Measurements from ENCODE around the gene DCDC2C. TPM values are rescaled to one million over a fixed set of nuclear protein-coding genes. Genes with fewer than 3 reads are reported as not detected.

DCDC2C gene
- total RNA-seq, 1 experiment from 2014 or later: not detected

DNA sequence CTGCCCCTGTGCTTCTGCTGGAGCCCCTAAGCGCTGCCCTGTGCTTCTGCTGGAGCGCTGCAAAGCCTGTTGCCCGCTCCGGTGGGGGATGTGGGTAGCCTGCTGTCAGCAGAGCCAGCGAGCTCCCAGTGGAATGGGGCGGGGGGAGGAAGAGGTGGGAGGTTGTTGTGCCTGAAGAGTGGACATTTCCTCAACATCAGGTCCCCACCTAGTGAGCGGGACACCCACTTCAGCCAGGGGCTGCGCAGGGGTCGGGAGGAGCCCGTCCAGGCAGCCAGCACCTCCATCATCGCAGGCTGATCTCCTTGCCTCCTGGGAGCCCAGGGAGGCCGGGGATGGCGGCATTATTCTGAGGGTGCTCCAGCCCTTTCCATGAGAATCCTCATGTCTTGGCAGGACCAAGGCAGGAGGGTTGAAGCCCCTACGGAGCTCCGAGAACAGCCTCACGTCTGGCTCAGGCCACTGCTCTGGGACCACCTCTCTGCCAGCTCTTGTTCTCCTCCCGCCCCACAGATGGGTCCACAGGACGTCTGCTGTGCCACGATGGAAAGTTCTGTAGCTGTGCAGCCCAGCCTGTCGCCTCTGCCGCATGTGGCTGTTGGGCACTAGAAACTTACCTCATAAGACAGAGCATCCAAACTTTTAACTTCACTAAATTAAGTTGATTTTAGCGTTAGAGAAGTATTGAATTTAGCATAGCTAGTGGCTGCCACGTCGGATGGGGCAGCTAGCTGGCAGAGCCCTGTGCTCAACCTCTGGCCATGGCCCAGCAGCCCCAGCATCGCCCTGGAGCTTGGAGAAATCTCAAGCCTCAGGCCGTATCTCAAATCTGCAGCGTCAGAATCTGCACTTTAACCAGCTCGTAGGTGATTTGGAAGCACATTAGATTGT, 47.3 kb upstream of the DCDC2C start:
- peaks cover 7% of the 10 kb centered on the region for H3K9me3 Mint-ChIP-seq
- H3K4me3 Mint-ChIP-seq: no peak overlapping the region
- TF ChIP-seq, protein P1, sequence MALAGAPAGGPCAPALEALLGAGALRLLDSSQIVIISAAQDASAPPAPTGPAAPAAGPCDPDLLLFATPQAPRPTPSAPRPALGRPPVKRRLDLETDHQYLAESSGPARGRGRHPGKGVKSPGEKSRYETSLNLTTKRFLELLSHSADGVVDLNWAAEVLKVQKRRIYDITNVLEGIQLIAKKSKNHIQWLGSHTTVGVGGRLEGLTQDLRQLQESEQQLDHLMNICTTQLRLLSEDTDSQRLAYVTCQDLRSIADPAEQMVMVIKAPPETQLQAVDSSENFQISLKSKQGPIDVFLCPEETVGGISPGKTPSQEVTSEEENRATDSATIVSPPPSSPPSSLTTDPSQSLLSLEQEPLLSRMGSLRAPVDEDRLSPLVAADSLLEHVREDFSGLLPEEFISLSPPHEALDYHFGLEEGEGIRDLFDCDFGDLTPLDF (CRISPR knock-in tag; IDR thresholded peaks at IDR 0.05): no peak
- TF ChIP-seq ZNF416 (CRISPR knock-in tag; IDR thresholded peaks at IDR 0.05) (no peak), IRF2 (CRISPR knock-in tag; IDR thresholded peaks at IDR 0.05; ENCODE audit: borderline replicate concordance, low read depth) (no peak), GTF2I (CRISPR knock-in tag; conservative IDR thresholded peaks at IDR 0.05) (no peak), ZBTB21 (CRISPR knock-in tag; IDR thresholded peaks at IDR 0.05; ENCODE audit: borderline replicate concordance) (no peak), ZNF263 (CRISPR knock-in tag; IDR thresholded peaks at IDR 0.05; ENCODE audit: low read depth) (no peak), ZNF317 (CRISPR knock-in tag; IDR thresholded peaks at IDR 0.05; ENCODE audit: borderline replicate concordance, low read depth) (no peak), NFYB (CRISPR knock-in tag; conservative IDR thresholded peaks at IDR 0.05; ENCODE audit: low read depth) (no peak), NFATC4 (CRISPR knock-in tag; IDR thresholded peaks at IDR 0.05) (no peak), SOX15 (CRISPR knock-in tag; IDR thresholded peaks at IDR 0.05) (no peak), OVOL2 (CRISPR knock-in tag; IDR thresholded peaks at IDR 0.05; ENCODE audit: borderline replicate concordance) (no peak), EMX1 (CRISPR knock-in tag; IDR thresholded peaks at IDR 0.05) (no peak)
- TF ChIP-seq, protein P2, sequence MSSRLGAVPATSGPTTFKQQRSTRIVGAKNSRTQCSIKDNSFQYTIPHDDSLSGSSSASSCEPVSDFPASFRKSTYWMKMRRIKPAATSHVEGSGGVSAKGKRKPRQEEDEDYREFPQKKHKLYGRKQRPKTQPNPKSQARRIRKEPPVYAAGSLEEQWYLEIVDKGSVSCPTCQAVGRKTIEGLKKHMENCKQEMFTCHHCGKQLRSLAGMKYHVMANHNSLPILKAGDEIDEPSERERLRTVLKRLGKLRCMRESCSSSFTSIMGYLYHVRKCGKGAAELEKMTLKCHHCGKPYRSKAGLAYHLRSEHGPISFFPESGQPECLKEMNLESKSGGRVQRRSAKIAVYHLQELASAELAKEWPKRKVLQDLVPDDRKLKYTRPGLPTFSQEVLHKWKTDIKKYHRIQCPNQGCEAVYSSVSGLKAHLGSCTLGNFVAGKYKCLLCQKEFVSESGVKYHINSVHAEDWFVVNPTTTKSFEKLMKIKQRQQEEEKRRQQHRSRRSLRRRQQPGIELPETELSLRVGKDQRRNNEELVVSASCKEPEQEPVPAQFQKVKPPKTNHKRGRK (CRISPR knock-in tag; IDR thresholded peaks at IDR 0.05; ENCODE audit: borderline replicate concordance): no peak
- TF ChIP-seq, protein P3, sequence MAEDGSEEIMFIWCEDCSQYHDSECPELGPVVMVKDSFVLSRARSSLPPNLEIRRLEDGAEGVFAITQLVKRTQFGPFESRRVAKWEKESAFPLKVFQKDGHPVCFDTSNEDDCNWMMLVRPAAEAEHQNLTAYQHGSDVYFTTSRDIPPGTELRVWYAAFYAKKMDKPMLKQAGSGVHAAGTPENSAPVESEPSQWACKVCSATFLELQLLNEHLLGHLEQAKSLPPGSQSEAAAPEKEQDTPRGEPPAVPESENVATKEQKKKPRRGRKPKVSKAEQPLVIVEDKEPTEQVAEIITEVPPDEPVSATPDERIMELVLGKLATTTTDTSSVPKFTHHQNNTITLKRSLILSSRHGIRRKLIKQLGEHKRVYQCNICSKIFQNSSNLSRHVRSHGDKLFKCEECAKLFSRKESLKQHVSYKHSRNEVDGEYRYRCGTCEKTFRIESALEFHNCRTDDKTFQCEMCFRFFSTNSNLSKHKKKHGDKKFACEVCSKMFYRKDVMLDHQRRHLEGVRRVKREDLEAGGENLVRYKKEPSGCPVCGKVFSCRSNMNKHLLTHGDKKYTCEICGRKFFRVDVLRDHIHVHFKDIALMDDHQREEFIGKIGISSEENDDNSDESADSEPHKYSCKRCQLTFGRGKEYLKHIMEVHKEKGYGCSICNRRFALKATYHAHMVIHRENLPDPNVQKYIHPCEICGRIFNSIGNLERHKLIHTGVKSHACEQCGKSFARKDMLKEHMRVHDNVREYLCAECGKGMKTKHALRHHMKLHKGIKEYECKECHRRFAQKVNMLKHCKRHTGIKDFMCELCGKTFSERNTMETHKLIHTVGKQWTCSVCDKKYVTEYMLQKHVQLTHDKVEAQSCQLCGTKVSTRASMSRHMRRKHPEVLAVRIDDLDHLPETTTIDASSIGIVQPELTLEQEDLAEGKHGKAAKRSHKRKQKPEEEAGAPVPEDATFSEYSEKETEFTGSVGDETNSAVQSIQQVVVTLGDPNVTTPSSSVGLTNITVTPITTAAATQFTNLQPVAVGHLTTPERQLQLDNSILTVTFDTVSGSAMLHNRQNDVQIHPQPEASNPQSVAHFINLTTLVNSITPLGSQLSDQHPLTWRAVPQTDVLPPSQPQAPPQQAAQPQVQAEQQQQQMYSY (CRISPR knock-in tag; IDR thresholded peaks at IDR 0.05): no peak
- TF ChIP-seq, protein P4, sequence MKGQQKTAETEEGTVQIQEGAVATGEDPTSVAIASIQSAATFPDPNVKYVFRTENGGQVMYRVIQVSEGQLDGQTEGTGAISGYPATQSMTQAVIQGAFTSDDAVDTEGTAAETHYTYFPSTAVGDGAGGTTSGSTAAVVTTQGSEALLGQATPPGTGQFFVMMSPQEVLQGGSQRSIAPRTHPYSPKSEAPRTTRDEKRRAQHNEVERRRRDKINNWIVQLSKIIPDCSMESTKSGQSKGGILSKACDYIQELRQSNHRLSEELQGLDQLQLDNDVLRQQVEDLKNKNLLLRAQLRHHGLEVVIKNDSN (CRISPR knock-in tag; IDR thresholded peaks at IDR 0.05): no peak
- POLR2A ChIA-PET: no interaction called here
- DNase-seq (ENCODE audit: low spot score) (no peak), ATAC-seq (no peak)
- CTCF ChIA-PET: interaction anchor here (0.6 to 1.0 kb wide), 2 partner anchors 27 to 162 kb away, joined by 3 to 5 read pairs; no protein-coding TSS in a partner anchor
- H3K27me3 Mint-ChIP-seq (ENCODE audit: low read depth): peaks cover 13% of the 10 kb centered on the region
- H3K4me1 Mint-ChIP-seq: peaks cover 27% of the 10 kb centered on the region
- H3K36me3 Mint-ChIP-seq: no peaks in the 10 kb centered on the region
- no peak overlapping the region for H3K27ac Mint-ChIP-seq

DNA sequence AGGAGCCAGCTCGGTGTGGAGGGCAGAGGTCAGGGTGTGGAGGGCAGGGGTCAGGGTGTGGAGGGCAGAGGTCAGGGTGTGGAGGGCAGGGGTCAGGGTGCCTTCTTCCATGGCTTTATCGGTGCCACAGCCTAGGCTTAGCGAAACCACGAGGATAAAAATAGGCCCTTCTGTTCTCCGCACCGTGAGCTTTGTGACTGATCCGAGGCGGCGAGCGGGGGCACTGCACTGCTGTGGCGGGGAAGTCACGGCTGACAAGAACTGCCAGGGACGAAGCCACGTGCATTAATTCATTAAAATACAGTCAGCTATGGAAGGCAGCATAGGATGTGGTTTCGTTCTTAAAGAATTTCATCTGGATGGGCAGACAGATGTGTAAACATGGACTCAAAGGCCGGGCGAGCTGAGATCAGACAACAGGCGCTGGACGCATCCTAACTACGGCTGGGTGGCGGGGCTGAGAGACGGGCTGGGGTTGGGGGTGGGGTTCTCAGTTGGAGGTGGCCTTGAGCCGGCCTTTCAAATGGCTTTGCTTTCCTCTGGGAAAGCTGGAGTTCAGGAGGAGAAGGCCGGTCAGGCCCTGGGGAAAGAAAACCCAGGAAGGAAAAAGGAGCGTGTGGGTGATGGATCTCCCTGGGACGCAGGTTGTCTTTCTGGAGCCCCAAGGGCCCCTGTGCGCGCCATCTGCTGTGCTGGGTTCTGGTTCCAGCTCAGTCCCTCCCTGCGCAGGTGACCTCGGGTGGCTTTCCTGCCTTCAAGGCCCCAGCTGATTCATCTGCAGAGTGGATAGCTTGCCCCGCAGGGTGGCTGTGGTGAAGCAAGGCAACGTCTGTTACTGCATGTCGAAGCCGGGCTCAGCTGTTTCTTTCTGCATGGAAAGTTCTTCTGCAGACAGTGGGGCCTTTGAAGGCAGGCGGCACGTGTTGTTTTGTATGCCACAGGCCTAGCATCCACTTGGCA, 46.3 kb upstream of the DCDC2C start:
- TF ChIP-seq, protein P5, sequence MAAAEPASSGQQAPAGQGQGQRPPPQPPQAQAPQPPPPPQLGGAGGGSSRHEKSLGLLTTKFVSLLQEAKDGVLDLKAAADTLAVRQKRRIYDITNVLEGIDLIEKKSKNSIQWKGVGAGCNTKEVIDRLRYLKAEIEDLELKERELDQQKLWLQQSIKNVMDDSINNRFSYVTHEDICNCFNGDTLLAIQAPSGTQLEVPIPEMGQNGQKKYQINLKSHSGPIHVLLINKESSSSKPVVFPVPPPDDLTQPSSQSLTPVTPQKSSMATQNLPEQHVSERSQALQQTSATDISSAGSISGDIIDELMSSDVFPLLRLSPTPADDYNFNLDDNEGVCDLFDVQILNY (CRISPR knock-in tag; IDR thresholded peaks at IDR 0.05): no peak
- TF ChIP-seq GABPB1 (CRISPR knock-in tag; IDR thresholded peaks at IDR 0.05): 0 out of 2 replicates have a peak, but pooled peaks have one; percentile 19
- DNase-seq (ENCODE audit: low spot score) (no peak), ATAC-seq (0 out of 2 replicates have a peak, but pooled peaks have one; percentile 8)
- peaks cover 20% of the 10 kb centered on the region for H3K4me1 Mint-ChIP-seq
- no peaks in the 10 kb centered on the region for H3K36me3 Mint-ChIP-seq
- POLR2A ChIA-PET: no interaction called here
- H3K27me3 Mint-ChIP-seq (ENCODE audit: low read depth): peaks cover 6% of the 10 kb centered on the region
- peaks cover 7% of the 10 kb centered on the region for H3K9me3 Mint-ChIP-seq
- H3K4me3 Mint-ChIP-seq: no peak overlapping the region
- H3K27ac Mint-ChIP-seq: no peak overlapping the region
- CTCF ChIA-PET: interaction anchor here (1.0 kb wide), 1 partner anchor 28 kb away, joined by 5 read pairs; no protein-coding TSS in a partner anchor

Data from WTC11 (cell line).